Measurements from ENCODE around the gene RPS27. TPM values are rescaled to one million over a fixed set of nuclear protein-coding genes. Genes with fewer than 3 reads are reported as not detected.
"Not testable (repeated sequence)": the region's sequence is repeated elsewhere in the genome, so short reads cannot be mapped to it uniquely, and the experiment has no call there.

The RPS27 gene
- polyA plus RNA-seq, 2 of the 4 experiments (the other 2 are of a cell fraction): 4,831 to 5,586 TPM

DNA sequence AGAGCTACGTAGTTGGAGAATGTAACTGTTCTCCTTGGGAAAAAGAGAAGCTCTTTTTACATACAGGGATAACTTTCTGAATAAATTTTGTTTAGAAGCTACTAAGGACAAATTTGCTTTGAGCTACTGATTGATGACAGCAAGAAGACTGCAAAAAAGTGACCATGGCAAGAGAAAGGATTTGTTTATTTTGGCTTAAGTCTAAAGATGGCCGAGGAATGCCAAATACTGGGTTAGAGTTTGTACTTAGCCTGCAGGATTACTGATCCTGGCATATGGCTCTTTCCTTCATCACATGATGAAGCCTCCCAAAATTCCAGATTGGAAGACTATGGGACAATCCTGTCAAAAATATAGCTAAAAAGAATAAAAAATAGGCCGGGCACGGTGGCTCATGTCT, 28.7 kb downstream of the RPS27 start:
- no peak overlapping the region for H3K4me2 ChIP-seq
- TF ChIP-seq CHD4 (IDR thresholded peaks at IDR 0.05; ENCODE audit: borderline replicate concordance) (no peak), MAZ (IDR thresholded peaks at IDR 0.05; ENCODE audit: borderline replicate concordance, low read depth, low read length) (no peak), CBX8 (IDR thresholded peaks at IDR 0.05) (no peak), HDAC2 (IDR thresholded peaks at IDR 0.05) (no peak)
- TF ChIP-seq, protein P1, sequence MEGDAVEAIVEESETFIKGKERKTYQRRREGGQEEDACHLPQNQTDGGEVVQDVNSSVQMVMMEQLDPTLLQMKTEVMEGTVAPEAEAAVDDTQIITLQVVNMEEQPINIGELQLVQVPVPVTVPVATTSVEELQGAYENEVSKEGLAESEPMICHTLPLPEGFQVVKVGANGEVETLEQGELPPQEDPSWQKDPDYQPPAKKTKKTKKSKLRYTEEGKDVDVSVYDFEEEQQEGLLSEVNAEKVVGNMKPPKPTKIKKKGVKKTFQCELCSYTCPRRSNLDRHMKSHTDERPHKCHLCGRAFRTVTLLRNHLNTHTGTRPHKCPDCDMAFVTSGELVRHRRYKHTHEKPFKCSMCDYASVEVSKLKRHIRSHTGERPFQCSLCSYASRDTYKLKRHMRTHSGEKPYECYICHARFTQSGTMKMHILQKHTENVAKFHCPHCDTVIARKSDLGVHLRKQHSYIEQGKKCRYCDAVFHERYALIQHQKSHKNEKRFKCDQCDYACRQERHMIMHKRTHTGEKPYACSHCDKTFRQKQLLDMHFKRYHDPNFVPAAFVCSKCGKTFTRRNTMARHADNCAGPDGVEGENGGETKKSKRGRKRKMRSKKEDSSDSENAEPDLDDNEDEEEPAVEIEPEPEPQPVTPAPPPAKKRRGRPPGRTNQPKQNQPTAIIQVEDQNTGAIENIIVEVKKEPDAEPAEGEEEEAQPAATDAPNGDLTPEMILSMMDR (IDR thresholded peaks at IDR 0.05): no peak
- TF ChIP-seq, protein P2, sequence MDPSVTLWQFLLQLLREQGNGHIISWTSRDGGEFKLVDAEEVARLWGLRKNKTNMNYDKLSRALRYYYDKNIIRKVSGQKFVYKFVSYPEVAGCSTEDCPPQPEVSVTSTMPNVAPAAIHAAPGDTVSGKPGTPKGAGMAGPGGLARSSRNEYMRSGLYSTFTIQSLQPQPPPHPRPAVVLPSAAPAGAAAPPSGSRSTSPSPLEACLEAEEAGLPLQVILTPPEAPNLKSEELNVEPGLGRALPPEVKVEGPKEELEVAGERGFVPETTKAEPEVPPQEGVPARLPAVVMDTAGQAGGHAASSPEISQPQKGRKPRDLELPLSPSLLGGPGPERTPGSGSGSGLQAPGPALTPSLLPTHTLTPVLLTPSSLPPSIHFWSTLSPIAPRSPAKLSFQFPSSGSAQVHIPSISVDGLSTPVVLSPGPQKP (IDR thresholded peaks at IDR 0.05; ENCODE audit: low read depth, low read length): no peak
- DNase-seq (ENCODE audit: low read depth in 1 of 2, low spot score in 1 of 2): no peak
- ChIA-PET POLR2A (interaction anchor here (0.7 kb wide), 1 partner anchor 29 kb away, joined by 3 read pairs; no protein-coding TSS in a partner anchor), CTCF (interaction anchor here (0.7 to 1.3 kb wide), 2 partner anchors 14 to 129 kb away, joined by 3 read pairs; no protein-coding TSS in a partner anchor)
- FAIRE-seq: no peak
- H3K9me3 ChIP-seq: no peaks in the 10 kb centered on the region
- ATAC-seq: no peak
- no peaks in the 10 kb centered on the region for H3K4me1 ChIP-seq
- no peak overlapping the region for H3K27ac ChIP-seq
- H3K4me3 ChIP-seq: no peak overlapping the region
- WGBS (ENCODE audit: missing lambda C conversion rate): 67% methylated on average over 4 of the region's 4 CpGs

DNA sequence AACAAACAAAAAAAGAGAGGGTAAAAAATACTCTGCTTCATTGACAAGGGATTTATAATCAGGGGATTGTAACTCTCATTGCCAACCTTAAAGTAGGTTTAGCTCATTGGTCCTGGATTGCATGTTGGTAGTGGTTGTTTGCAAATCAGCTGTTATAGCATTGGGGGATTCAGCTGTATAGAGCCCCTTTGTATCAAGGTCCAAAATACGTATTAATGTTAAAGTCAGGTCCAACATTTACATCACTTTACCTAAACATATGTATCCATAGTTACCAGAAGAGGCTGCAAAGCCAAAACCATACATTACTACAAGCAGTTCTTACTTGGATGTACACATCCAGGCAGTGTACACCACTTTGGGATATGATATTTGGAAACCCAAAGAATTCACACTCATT, 29.4 kb downstream of the RPS27 start:
- H3K27ac ChIP-seq: no peak overlapping the region
- 69% methylated on average over 1 of the region's 1 CpG for WGBS (ENCODE audit: missing lambda C conversion rate)
- POLR2A ChIA-PET: no interaction called here
- H3K9me3 ChIP-seq: no peaks in the 10 kb centered on the region
- ATAC-seq (no peak), DNase-seq (ENCODE audit: low read depth in 1 of 2, low spot score in 1 of 2) (no peak), FAIRE-seq (no peak)
- H3K4me1 ChIP-seq: no peaks in the 10 kb centered on the region
- CTCF ChIA-PET: interaction anchor here (0.7 kb wide), 1 partner anchor 128 kb away, joined by 3 read pairs; no protein-coding TSS in a partner anchor
- no peak for TF ChIP-seq HDAC2 (IDR thresholded peaks at IDR 0.05)
- TF ChIP-seq, protein P3, sequence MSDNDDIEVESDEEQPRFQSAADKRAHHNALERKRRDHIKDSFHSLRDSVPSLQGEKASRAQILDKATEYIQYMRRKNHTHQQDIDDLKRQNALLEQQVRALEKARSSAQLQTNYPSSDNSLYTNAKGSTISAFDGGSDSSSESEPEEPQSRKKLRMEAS (IDR thresholded peaks at IDR 0.05): no peak
- TF ChIP-seq HOXB13 (CRISPR knock-in tag; IDR thresholded peaks at IDR 0.05; ENCODE audit: low read depth): no peak
- no peak for TF ChIP-seq TFCP2L1 (CRISPR knock-in tag; IDR thresholded peaks at IDR 0.05)
- TF ChIP-seq CHD2 (IDR thresholded peaks at IDR 0.05; ENCODE audit: low read length, partially characterized antibody): no peak
- no peak for TF ChIP-seq ZNF302 (CRISPR knock-in tag; IDR thresholded peaks at IDR 0.05)
- TF ChIP-seq KDM1A (IDR thresholded peaks at IDR 0.05; ENCODE audit: low read depth): no peak
- no peak for TF ChIP-seq FOSB (CRISPR knock-in tag; IDR thresholded peaks at IDR 0.05)
- no peak for TF ChIP-seq BHLHE40 (IDR thresholded peaks at IDR 0.05; ENCODE audit: low read depth, low read length)
- no peak for TF ChIP-seq HEYL (CRISPR knock-in tag; IDR thresholded peaks at IDR 0.05)
- no peak for TF ChIP-seq RNF2 (IDR thresholded peaks at IDR 0.05; ENCODE audit: borderline replicate concordance, low read depth)
- no peak overlapping the region for H3K4me3 ChIP-seq
- H3K4me2 ChIP-seq: no peak overlapping the region

DNA sequence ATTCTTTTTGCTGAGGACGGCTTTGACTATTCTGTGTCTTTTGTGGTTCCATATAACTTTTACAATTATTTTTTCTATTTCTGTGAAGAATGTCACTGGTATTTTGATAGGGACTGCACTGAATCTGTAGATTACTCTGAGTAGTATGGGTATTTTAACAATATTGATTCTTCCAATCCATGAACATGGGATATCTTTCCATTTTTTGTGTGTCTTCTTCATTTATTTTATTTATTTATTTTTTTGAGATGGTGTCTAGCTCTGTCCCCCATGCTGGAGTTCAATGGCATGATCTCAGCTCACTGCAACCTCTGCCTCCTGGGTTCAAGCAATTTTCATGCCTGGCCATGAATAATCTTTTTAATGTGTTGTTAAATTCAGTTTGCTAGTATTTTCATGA, 43.1 kb downstream of the RPS27 start:
- CTCF ChIA-PET: interaction anchor here (1.0 to 1.6 kb wide), 3 partner anchors 15 to 237 kb away, joined by 3 to 4 read pairs (median 4); no protein-coding TSS in a partner anchor
- ATAC-seq; POLR2A ChIA-PET; DNase-seq (ENCODE audit: low read depth in 1 of 2, low spot score in 1 of 2); H3K27ac ChIP-seq; H3K4me1 ChIP-seq; H3K4me3 ChIP-seq; H3K9me3 ChIP-seq; FAIRE-seq; H3K4me2 ChIP-seq: not testable (repeated sequence)
- WGBS (ENCODE audit: missing lambda C conversion rate): 36% methylated on average over 1 of the region's 1 CpG

Small RNA genes lying within 50 kb of the gene (small RNA-seq; reads per million reads assigned to genes)
- gene MIR6737 (0 to 2.3 (median 0) reads per million in 6 experiments), gene RNU6-179P (0 reads per million in 6 experiments)

Other genes with a start within 250 kb of the RPS27 start
- gene SLC27A3, start 215.4 kb upstream of the RPS27 start, polyA plus RNA-seq (2011; rRNA removed): 1.3 TPM in 2 replicates
- 1.8 to 2.7 TPM (median 2.1 TPM) in 3 replicates for gene SLC27A3, start 215.4 kb upstream of the RPS27 start, polyA plus RNA-seq (2017; fragmentation: RNase III; extraction: RNeasy Plus Mini Kit Qiagen cat#74134 plus additional on column Dnase treatment)
- gene GATAD2B, start 67.8 kb upstream of the RPS27 start, polyA plus RNA-seq (2011; rRNA removed): 4.9 and 11.5 TPM in 2 replicates
- gene GATAD2B, start 67.8 kb upstream of the RPS27 start, polyA plus RNA-seq (2017; fragmentation: RNase III; extraction: RNeasy Plus Mini Kit Qiagen cat#74134 plus additional on column Dnase treatment): 7.2 to 8.9 TPM (median 8.2 TPM) in 3 replicates
- gene DENND4B, start 44.0 kb upstream of the RPS27 start, polyA plus RNA-seq (2011; rRNA removed): 18.7 and 24.1 TPM in 2 replicates
- gene DENND4B, start 44.0 kb upstream of the RPS27 start, polyA plus RNA-seq (2017; fragmentation: RNase III; extraction: RNeasy Plus Mini Kit Qiagen cat#74134 plus additional on column Dnase treatment): 37.0 to 44.0 TPM (median 43.3 TPM) in 3 replicates
- gene CRTC2, start 32.1 kb upstream of the RPS27 start, polyA plus RNA-seq (2011; rRNA removed): 19.7 and 23.9 TPM in 2 replicates
- gene CRTC2, start 32.1 kb upstream of the RPS27 start, polyA plus RNA-seq (2017; fragmentation: RNase III; extraction: RNeasy Plus Mini Kit Qiagen cat#74134 plus additional on column Dnase treatment): 19.1 to 22.3 TPM (median 21.6 TPM) in 3 replicates
- gene SLC39A1, start 27.2 kb upstream of the RPS27 start, polyA plus RNA-seq (2011; rRNA removed): 80.6 and 90.8 TPM in 2 replicates
- 95.6 to 108 TPM (median 104 TPM) in 3 replicates for gene SLC39A1, start 27.2 kb upstream of the RPS27 start, polyA plus RNA-seq (2017; fragmentation: RNase III; extraction: RNeasy Plus Mini Kit Qiagen cat#74134 plus additional on column Dnase treatment)
- 14.3 and 18.0 TPM in 2 replicates for gene CREB3L4, start 22.9 kb upstream of the RPS27 start, polyA plus RNA-seq (2011; rRNA removed)
- gene CREB3L4, start 22.9 kb upstream of the RPS27 start, polyA plus RNA-seq (2017; fragmentation: RNase III; extraction: RNeasy Plus Mini Kit Qiagen cat#74134 plus additional on column Dnase treatment): 6.5 to 11.7 TPM (median 10.1 TPM) in 3 replicates
- gene JTB, start 13.1 kb upstream of the RPS27 start, polyA plus RNA-seq (2011; rRNA removed): 162 and 178 TPM in 2 replicates
- 103 to 106 TPM (median 103 TPM) in 3 replicates for gene JTB, start 13.1 kb upstream of the RPS27 start, polyA plus RNA-seq (2017; fragmentation: RNase III; extraction: RNeasy Plus Mini Kit Qiagen cat#74134 plus additional on column Dnase treatment)
- gene RAB13, start 4.4 kb upstream of the RPS27 start, polyA plus RNA-seq (2011; rRNA removed): 74.7 and 90.9 TPM in 2 replicates
- gene RAB13, start 4.4 kb upstream of the RPS27 start, polyA plus RNA-seq (2017; fragmentation: RNase III; extraction: RNeasy Plus Mini Kit Qiagen cat#74134 plus additional on column Dnase treatment): 150 to 162 TPM (median 160 TPM) in 3 replicates
- not detected in 2 replicates for gene NUP210L, start 164.3 kb downstream of the RPS27 start, polyA plus RNA-seq (2011; rRNA removed)
- not detected in 3 replicates for gene NUP210L, start 164.3 kb downstream of the RPS27 start, polyA plus RNA-seq (2017; fragmentation: RNase III; extraction: RNeasy Plus Mini Kit Qiagen cat#74134 plus additional on column Dnase treatment)
- gene TPM3, start 201.3 kb downstream of the RPS27 start, polyA plus RNA-seq (2011; rRNA removed): 300 and 618 TPM in 2 replicates
- gene TPM3, start 201.3 kb downstream of the RPS27 start, polyA plus RNA-seq (2017; fragmentation: RNase III; extraction: RNeasy Plus Mini Kit Qiagen cat#74134 plus additional on column Dnase treatment): 495 to 510 TPM (median 500 TPM) in 3 replicates
- gene CFAP141, start 215.6 kb downstream of the RPS27 start, polyA plus RNA-seq (2011; rRNA removed): not detected in 2 replicates
- gene CFAP141, start 215.6 kb downstream of the RPS27 start, polyA plus RNA-seq (2017; fragmentation: RNase III; extraction: RNeasy Plus Mini Kit Qiagen cat#74134 plus additional on column Dnase treatment): 0.37 TPM in 1 of 3 replicates, not detected in the others
- gene UBAP2L, start 230.2 kb downstream of the RPS27 start, polyA plus RNA-seq (2011; rRNA removed): 137 and 169 TPM in 2 replicates
- gene UBAP2L, start 230.2 kb downstream of the RPS27 start, polyA plus RNA-seq (2017; fragmentation: RNase III; extraction: RNeasy Plus Mini Kit Qiagen cat#74134 plus additional on column Dnase treatment): 155 to 169 TPM (median 159 TPM) in 3 replicates